KOPT-K1 (cell line): Measurements from ENCODE around the gene LRRC8D.

Source experiments
- H3K27ac ChIP-seq: fragments of 200-600 bp; sonication (generic); 2 replicates; pipeline ENCODE4 v1.5.1; 2016; ENCODE audit warnings: antibody characterized with exemption, mild to moderate bottlenecking, low read depth, low read length; ENCODE audit not compliant: poor library complexity, severe bottlenecking
- H3K36me3 ChIP-seq: fragments of 200-600 bp; sonication (generic); 2 replicates; pipeline ENCODE4 v1.5.1; 2017; ENCODE audit warnings: antibody characterized with exemption, mild to moderate bottlenecking, low read length, moderate library complexity; ENCODE audit not compliant: insufficient read depth
- H3K9me3 ChIP-seq: fragments of 200-600 bp; sonication (generic); 2 replicates; pipeline ENCODE4 v1.5.1; 2017; ENCODE audit warnings: antibody characterized with exemption, low read length, mild to moderate bottlenecking; ENCODE audit not compliant: insufficient read depth, poor library complexity, severe bottlenecking

LRRC8D gene

DNA sequence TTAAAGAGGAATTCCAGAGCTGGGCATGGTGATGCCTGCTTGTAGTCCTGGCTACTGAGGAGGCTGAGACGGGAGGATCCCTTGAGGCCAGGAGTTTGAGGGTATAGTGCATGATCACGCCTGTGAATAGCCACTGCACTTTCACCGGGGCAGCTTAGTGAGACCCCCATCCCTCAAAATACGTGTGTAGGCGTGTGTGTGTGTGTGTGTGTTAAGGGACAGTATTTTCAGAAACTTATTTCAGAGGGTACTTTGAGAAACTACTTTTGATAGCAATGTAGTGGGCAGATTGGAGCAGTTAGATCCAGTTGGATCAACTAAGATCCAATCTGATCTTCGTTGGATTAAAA, 62.2 kb downstream of the LRRC8D start:
- Histone ChIP-seq H3K27ac (no peak overlapping the region), H3K9me3 (peaks cover 13% of the 10 kb centered on the region), H3K36me3 (peaks cover 24% of the 10 kb centered on the region)

DNA sequence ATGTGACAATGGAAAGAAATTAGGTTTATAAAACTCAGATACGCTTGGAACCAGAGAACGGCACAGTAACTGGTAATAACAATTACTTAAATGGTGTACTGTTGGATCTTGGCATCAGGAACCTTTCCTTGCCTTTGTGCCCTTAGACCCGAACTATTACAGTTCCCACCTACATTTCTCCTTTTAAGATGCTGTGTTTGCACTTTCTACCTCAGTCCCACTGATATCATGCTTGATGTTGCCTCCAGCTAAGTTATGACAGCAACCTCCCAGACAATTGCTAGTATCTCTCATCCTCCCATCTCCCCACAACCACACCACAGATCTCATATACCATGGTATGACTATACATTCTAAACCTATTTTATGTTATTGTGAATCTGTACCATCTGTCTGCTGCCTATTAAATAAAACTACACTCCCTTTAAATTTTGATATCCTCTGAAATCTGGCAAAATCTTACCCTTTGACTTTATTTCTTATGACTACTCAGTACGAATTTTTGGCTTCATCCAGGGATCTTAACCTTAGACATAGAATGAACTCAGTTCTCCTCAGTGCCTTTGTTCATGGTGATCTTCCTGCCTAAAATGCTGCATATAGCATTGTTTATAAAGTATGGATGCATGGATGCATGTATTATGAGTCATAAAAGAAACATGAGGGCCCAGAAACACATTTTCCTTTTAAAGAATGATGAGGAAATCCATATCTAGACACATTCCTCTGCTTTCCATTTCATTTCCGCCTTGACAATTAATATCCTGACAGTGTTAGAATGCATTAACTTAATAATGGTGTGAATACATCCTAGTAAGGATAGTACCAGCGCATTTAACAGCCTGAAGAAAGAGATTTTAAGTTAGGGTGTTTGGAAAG, 64.1 kb downstream of the LRRC8D start:
- Histone ChIP-seq H3K27ac (no peak overlapping the region), H3K36me3 (peaks cover 24% of the 10 kb centered on the region), H3K9me3 (peaks cover 13% of the 10 kb centered on the region)

DNA sequence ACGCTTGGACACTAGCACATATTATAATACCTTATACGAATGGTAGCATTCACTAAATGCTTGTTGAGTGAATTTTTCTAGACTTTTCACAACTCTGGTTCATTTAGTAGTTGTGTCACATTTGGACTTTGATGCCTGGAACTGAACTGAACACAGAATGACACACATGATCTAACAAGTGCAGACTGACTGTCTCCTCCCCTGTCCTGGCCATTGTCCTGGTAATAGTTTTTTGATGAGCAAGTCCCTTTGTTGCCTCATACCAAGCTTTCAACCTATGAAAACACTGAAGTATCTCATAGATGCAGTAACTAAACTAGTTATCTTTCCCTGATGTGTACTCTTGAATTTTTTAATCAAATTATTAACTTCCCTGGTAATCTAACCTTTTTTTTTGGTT, 66.4 kb downstream of the LRRC8D start:
- Histone ChIP-seq H3K36me3 (peaks cover 4% of the 10 kb centered on the region), H3K27ac (no peak overlapping the region), H3K9me3 (no peaks in the 10 kb centered on the region)

DNA sequence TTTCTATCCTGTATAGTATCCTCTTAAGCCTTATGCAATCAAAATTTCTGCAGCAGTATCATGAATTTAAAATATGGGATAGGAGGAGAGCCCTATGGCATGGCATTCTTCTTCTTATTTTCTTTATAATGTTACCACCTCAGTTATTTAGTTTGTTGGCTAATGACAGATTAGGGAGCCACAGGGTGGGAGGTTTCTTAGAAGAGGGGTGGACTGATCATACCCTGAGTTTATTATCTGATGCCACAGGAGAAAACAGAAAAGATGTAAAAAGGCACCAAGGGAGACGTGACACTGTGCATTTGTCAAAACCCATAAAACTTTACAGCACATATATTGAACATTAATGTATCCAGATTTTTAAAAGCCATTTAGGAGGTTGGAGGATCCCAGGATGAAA, 66.9 kb downstream of the LRRC8D start:
- Histone ChIP-seq H3K27ac (no peak overlapping the region), H3K9me3 (no peaks in the 10 kb centered on the region), H3K36me3 (no peaks in the 10 kb centered on the region)

DNA sequence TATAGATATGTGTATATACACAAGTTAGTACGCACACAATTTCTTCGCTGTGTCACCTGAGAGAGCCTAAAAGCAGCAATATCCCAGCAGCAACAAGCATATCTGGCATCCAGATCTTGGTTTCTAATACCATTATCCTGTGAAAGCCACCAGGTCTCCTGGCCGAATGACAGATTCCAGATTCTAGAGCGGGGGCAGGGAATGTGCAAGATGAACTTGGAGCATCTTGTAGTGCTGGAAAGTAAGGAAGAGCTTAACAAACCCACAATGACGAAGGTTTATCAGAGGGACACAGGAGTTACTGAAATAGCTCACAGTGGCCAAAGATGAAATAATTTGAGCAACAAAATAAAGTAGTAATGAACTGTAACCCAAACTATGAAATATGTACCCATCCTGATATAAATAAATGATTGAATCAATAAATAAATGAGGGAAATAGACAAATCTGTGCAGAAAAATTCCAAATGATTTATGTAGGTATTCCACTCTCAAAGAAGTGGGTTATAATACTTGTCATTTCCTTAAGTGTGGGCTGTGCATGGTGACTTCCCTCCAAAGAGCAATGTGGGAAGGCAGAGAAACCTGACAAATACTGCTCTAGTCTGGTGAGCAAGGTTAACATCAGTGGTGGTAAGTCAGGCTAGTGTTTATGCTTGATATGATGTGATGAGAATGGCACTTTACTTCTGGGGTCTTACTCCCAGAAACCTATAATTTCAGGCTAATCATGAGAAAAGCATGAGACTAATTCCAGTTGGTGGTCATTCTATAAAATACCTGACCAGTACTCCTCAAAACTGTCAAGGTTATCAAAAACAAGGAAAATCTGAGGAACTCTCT, 67.9 kb downstream of the LRRC8D start:
- H3K9me3 ChIP-seq = no peaks in the 10 kb centered on the region
- H3K36me3 ChIP-seq = no peaks in the 10 kb centered on the region
- no peak overlapping the region for H3K27ac ChIP-seq

DNA sequence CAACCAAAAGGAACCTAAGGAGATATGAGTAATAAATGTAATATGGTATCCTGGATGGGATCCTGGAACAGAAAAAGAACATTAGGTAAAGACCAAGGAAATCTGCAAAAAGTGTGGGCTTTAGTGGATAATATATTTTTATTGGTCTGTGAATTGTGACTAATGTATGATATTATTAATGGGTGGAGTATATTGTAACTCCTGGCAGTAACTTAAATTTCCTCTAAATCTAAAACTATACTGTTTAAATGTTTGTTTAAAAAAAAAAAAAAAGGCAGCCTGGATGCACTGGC, 68.4 kb downstream of the LRRC8D start:
- Histone ChIP-seq H3K9me3 (no peaks in the 10 kb centered on the region), H3K36me3 (no peaks in the 10 kb centered on the region), H3K27ac (no peak overlapping the region)

DNA sequence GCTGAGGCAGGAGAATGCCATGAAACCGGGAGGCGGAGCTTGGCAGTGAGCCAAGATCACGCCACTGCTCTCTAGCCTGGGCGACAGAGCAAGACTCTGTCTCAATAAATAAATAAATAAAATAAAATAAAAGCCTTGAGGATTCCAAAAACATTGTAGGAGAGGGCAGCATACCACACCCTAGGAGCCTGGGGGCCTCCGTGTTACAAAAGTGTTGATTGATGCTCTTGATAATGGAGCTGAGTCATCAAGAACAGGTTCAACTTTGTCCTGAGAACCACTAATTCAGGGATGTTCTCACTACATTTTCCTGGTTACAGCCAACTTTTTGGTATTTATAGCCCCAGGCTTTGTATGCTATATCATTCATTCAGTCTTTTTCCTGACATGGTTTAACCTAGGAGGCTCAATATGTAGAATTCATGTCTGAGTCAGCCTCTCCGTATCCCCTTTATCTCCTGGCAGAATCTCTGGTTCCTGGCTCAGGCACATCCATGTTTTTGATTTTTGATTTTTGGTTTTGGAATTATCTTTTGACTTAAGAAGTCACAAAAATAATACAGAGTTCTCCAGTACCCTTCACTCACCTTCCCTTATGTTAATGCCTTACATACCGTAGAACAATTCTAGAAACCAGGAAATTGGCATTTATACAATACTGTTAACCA, 69.4 kb downstream of the LRRC8D start:
- no peaks in the 10 kb centered on the region for H3K36me3 ChIP-seq
- H3K27ac ChIP-seq = no peak overlapping the region
- no peaks in the 10 kb centered on the region for H3K9me3 ChIP-seq

DNA sequence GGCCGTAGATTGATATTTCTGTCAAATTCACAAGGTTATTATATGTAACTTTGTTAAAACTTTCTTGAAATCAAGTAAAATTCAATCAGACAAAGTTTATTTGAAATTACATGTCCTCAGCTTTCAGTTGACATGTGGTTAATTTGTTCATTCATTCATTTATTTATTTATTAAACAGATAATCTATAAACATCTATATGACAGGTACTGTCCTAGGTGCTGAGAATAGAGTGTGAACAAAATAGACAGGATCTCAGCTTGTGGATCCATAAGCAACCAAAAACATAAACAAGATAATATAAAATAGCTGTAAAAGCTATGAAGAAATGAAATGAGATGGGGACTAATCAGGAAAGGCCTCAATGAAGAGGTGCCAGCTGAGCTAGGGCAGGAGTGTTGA, 72.0 kb downstream of the LRRC8D start:
- Histone ChIP-seq H3K9me3 (no peaks in the 10 kb centered on the region), H3K27ac (no peak overlapping the region), H3K36me3 (peaks cover 2% of the 10 kb centered on the region; the same call in 1 of the 2 replicates)

DNA sequence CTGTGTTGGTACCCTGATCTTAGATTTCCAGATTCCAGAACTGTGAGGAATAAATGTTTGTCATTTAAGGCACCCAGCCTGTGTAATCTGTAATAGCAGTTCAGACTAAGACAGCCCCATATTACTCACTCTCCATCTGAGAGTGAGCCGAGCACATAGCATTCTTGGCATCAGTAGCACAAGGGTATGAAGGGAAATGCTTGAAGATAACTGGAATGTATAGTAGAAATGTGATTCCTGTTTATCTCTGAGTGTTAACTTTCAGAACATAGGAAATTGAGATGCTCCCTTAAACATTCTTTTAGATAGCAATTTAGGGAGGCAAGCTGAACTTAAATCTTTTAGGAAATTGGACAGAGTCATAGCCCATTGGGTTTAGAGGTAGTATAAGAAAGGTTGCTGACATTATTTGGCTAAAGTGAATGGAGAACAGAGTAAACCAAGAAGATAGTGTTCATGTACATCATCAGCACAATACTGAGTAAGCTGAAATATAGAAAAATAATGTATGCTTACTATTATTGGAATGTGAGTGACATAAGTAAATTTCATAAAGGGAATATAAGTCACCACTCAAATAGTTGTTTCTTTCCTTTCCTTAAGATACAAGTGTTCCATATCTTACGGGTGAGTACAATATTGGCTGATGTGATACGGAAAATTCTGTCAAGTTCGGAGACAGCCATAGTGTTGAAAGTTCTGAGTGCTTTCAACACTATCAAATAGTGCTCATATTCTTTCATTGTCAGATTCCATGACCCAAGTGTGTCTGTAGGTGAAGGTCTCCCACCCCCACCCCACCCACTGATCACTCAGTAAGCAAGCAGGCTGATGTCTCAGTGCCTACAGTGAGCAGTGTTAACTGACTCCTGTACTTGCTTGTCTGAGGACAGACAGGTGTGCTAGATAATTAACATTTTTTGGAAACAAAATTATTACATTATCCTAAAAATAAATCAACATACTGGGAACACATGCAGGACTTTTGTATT, 73.7 kb downstream of the LRRC8D start:
- peaks cover 10% of the 10 kb centered on the region; the same call in 1 of the 2 replicates for H3K36me3 ChIP-seq
- no peak overlapping the region for H3K27ac ChIP-seq
- H3K9me3 ChIP-seq = no peaks in the 10 kb centered on the region

DNA sequence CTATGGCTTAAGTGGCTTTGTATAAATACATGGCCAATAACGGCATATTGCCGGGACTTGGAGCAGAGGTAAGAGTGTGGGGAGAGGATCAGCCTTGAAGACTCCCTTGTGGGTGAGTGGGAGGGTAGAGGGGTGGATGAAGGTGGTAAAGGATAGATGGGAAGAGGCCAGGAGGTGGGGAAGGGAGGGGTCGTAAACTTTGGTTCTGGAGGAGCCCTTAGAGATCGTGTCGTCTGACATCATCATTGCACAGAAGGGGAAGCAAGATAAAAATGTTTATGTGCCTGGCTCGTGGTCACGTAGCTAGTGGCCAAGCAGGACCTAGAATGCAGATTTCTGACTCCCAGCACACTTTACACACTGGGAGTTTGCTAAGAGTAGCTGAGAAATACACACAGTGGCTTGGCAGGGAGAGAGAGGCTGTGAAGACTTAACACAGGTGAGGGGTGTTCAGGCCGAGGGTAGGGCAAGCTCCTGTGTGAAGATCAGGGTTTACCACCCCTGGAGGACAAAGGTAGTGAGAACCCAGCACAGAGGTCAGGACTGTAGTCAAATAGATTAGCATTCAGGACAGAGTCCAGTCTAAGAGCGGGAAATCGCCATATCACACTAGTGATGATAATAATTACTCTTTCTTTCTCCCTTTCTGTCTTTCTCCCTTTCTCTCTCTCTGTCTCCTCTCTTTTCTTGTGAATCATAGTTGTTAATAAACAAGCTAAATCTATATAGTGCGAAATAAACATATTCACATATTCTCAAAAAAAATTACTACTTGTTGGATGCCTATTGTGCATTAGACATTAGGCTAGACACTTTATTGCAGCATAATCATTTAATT, 75.5 kb downstream of the LRRC8D start:
- Histone ChIP-seq H3K9me3 (no peaks in the 10 kb centered on the region), H3K36me3 (peaks cover 10% of the 10 kb centered on the region; the same call in 1 of the 2 replicates), H3K27ac (no peak overlapping the region)

DNA sequence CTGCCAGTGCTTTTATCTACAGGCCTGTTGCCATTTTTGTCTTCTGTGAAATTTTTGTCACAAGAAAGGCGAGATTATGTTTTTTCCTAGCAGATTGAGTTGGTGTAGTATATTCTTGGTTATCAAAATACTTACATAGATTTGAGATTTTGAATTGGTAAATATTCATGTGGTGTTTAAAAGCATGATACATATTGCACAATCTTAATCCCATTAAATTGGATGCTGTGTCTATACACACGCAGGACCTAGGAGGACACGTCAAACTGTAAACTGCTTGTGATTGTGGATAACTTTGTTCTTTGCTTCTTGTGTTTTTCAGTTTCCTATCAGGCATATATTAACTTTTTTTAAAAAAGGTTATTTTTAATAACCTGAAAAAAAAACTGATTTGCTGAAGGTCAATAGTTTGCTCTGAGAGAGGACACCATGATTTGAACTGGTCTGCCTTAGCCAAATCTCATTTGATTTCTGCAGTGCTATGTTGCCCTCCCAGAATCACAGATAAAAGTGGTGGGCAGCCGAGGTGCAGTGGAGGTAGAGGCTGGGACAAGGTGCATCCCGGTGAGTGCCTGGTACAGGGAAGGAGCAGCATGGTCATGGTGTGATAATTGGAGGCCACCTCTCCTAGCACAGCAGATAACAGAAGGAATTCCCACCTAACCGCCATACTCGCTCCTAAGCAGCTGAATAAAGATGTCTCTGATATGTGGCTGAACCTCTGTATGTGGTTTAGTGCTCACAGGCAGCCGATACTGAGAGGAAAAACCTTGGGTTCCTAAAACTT, 76.7 kb downstream of the LRRC8D start:
- H3K36me3 ChIP-seq = peaks cover 10% of the 10 kb centered on the region; the same call in 1 of the 2 replicates
- no peak overlapping the region for H3K27ac ChIP-seq
- H3K9me3 ChIP-seq = no peaks in the 10 kb centered on the region

DNA sequence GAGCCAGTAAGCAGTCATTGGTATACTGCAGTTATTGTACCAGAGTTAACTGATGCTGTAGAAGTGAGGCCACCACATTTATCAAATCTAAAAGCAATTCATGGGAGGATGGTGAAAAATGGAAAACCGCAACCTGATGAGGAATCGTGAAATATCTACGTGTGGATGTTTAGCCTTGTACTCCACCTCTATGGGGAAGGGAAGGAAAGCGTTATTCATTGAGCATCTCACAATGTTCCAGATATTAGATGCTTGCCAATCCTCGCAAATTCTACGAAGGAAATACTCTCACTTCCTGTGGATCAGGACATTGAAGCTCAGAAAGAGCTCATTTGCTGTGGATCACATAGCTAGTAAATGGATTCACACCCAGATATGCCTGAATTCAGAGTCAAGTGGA, 77.3 kb downstream of the LRRC8D start:
- Histone ChIP-seq H3K9me3 (no peaks in the 10 kb centered on the region), H3K27ac (no peak overlapping the region), H3K36me3 (peaks cover 10% of the 10 kb centered on the region; the same call in 1 of the 2 replicates)
